ENCODE data around the gene OPTC. TPM values are rescaled to one million over a fixed set of nuclear protein-coding genes. Genes with fewer than 3 reads are reported as not detected.

OPTC gene
- total and polyA plus RNA-seq, 9 of the 15 experiments (the other 6 are each of a cell fraction or from before 2014, with no cell fraction given) = not detected

GRCh38 chr1:203504400-203505250 lies 10.7 kb downstream of the OPTC start (continued):
- TF ChIP-seq ZNF75A (CRISPR knock-in tag; IDR thresholded peaks at IDR 0.05) = no peak
- TF ChIP-seq E2F3 (CRISPR knock-in tag; IDR thresholded peaks at IDR 0.05) = no peak
- TF ChIP-seq ARID3A (IDR thresholded peaks at IDR 0.05; ENCODE audit: borderline replicate concordance, low read depth, low read length) = no peak
- no peak for TF ChIP-seq NR2C2 (CRISPR knock-in tag; IDR thresholded peaks at IDR 0.05)
- no peak for TF ChIP-seq NR2C2 (tag; IDR thresholded peaks at IDR 0.05)
- TF ChIP-seq HDAC8 (tag; IDR thresholded peaks at IDR 0.05) = no peak
- no peak for TF ChIP-seq MAX (CRISPR knock-in tag; IDR thresholded peaks at IDR 0.05)
- TF ChIP-seq ZNF407 (IDR thresholded peaks at IDR 0.05; ENCODE audit: low read depth) = no peak
- no peak for TF ChIP-seq ETV5 (CRISPR knock-in tag; IDR thresholded peaks at IDR 0.05; ENCODE audit: low read depth)
- no peak for TF ChIP-seq ZNF583 (CRISPR knock-in tag; IDR thresholded peaks at IDR 0.05)
- TF ChIP-seq PCBP1 (IDR thresholded peaks at IDR 0.05; ENCODE audit: low read depth, low read length, poor library complexity, severe bottlenecking) = no peak
- TF ChIP-seq ZNF41 (CRISPR knock-in tag; conservative IDR thresholded peaks at IDR 0.05) = no peak
- TF ChIP-seq TCF3 (CRISPR knock-in tag; IDR thresholded peaks at IDR 0.05) = no peak
- TF ChIP-seq ZNF311 (CRISPR knock-in tag; IDR thresholded peaks at IDR 0.05) = no peak
- peak; percentile 31; the same call in 1 of the 2 replicates for TF ChIP-seq ATF3 (IDR thresholded peaks at IDR 0.05)
- TF ChIP-seq ATF3 (CRISPR knock-in tag; conservative IDR thresholded peaks at IDR 0.05) = 0 out of 2 replicates have a peak, but pooled peaks have one; percentile 25

Data from K562 (cell line).